Measurements from ENCODE around the gene SOCS7.

- TF ChIP-seq CTCF (conservative IDR thresholded peaks at IDR 0.05; ENCODE audit: low read depth, low read length) (no peak), EZH2 (IDR thresholded peaks at IDR 0.05; ENCODE audit: low read length, unreplicated experiment) (no peak)
Observed at GRCh38 chr17:38452719-38453118, 101.1 kb downstream of the SOCS7 start.

All from PC-3 (cell line).